Peyer's patch (tissue), 4 donors: ENCODE data around the gene CCDC78. TPM values are rescaled to one million over a fixed set of nuclear protein-coding genes. Genes with fewer than 3 reads are reported as not detected.

Experiments
- DNase-seq, 3 donors: peaks; one replicate each; pipeline ENCODE4 v3.0.0-alpha.2; 2017 to 2019
- H3K27ac ChIP-seq, 4 donors: fragments of 200-600 bp; sonication (generic); one replicate each; pipeline ENCODE4 v1.5.1; 2016 to 2019
- H3K27me3 ChIP-seq, 2 donors: fragments of 200-600 bp; sonication (generic); one replicate each; pipeline ENCODE4 v1.5.1; 2019
- H3K36me3 ChIP-seq, 3 donors: fragments of 200-600 bp; sonication (generic); one replicate each; pipeline ENCODE4 v1.5.1; 2016 to 2019
- H3K4me1 ChIP-seq, 4 donors: fragments of 200-600 bp; sonication (generic); one replicate each; pipeline ENCODE4 v1.5.1; 2016 to 2019
- H3K4me3 ChIP-seq, 4 donors: fragments of 200-600 bp; sonication (generic); 1 replicate in 3 of 4; 2 replicates in 1 of 4; pipeline ENCODE4 v1.5.1; 2016 to 2019; ENCODE audit warnings: mild to moderate bottlenecking in 1 of 4
- H3K9me3 ChIP-seq, 4 donors: fragments of 200-600 bp; sonication (generic); one replicate each; pipeline ENCODE4 v1.5.1; 2016 to 2019; ENCODE audit warnings: mild to moderate bottlenecking in 1 of 4
- POLR2A ChIP-seq, 2 donors: fragments of 450-650 bp; IDR thresholded peaks; one replicate each; pipeline ENCODE4 v1.5.1; 2017; ENCODE audit warnings: antibody characterized with exemption in 2 of 2, mild to moderate bottlenecking in 2 of 2, moderate library complexity in 2 of 2
- total RNA-seq, 4 donors: library from RNA; depleted of rRNA; stranded (reverse); fragments of >200 nt; gene quantifications; one replicate each; pipeline ENCODE4 v1.1.0, GENCODE V29; 2016
- TF ChIP-seq, protein P1 (sequence below), 6 experiments: fragments of 450-650 bp in 4 of 6; fragments of 200-600 bp in 2 of 6; sonication (generic) in 1 of 6; IDR thresholded peaks; one replicate each; pipeline ENCODE4 v1.5.1; 2017 to 2019; ENCODE audit warnings: antibody characterized with exemption in 6 of 6, mild to moderate bottlenecking in 3 of 6, moderate library complexity in 1 of 6

Gene CCDC78
- total RNA-seq, 4 donors from 2014 or later, result 2.1 to 13.2 (median 6.3) TPM

DNA sequence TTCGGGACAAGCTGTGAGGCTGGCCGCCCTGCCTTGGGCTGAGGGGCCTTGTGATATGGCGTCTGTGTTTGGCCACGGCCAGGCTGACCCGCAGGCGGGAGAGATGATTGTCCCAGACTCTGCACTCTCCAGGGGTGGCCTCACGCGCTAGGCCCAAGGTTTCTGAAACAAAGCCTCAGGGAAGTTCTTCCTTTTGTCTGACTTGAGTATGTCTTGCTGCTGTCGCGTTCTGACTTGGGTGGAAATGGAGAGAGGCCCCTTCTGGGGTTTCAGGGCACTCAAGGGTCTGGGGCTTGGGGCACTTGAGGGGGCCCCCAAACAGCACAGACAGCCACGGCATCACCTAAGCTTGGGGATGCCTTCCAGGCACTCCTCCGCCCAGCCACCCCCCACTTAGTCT is 15.2 kb downstream of the CCDC78 start:
- Histone ChIP-seq H3K9me3 (no peaks in the 10 kb centered on the region), H3K4me1 (peaks cover 2 to 20% (median 11%) of the 10 kb centered on the region in 4 donors), H3K27ac (no peak overlapping the region), H3K36me3 (no peaks in the 10 kb centered on the region), H3K27me3 (peaks cover 0 to 25% of the 10 kb centered on the region in 2 donors), H3K4me3 (no peak overlapping the region)
- no peak for DNase-seq
- TF ChIP-seq, protein P1, sequence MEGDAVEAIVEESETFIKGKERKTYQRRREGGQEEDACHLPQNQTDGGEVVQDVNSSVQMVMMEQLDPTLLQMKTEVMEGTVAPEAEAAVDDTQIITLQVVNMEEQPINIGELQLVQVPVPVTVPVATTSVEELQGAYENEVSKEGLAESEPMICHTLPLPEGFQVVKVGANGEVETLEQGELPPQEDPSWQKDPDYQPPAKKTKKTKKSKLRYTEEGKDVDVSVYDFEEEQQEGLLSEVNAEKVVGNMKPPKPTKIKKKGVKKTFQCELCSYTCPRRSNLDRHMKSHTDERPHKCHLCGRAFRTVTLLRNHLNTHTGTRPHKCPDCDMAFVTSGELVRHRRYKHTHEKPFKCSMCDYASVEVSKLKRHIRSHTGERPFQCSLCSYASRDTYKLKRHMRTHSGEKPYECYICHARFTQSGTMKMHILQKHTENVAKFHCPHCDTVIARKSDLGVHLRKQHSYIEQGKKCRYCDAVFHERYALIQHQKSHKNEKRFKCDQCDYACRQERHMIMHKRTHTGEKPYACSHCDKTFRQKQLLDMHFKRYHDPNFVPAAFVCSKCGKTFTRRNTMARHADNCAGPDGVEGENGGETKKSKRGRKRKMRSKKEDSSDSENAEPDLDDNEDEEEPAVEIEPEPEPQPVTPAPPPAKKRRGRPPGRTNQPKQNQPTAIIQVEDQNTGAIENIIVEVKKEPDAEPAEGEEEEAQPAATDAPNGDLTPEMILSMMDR (IDR thresholded peaks at IDR 0.05), result no peak
- no peak for TF ChIP-seq POLR2A (IDR thresholded peaks at IDR 0.05)

DNA sequence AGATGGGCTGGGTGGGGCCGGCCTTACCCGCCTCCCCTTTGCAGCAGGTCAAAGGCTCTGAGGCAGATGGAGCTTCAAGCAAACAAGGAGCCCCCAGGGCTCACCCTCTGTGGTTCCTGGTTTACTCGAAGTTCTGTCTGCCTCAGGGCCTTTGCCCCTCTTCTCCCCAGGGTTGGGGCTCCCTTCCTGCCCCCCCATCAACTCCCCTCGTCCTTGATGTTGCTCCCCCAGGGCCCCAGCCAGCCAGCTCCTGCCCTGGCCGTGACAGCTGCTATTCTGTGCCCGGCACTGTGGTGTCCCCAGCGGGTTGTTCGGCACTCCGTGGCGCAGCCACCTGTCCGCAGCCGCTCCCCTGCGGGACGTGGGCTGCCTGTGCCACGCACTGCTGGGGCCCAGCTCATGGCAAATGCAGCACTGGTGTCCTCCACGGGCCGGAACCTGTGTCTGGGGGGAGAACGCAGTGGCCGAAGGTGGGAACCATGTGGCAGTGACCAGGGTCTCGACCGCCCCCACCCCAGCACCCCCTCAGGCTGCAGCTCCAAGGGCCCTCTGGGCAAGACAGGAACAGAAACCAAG is 15.7 kb downstream of the CCDC78 start:
- peaks cover 0 to 27% of the 10 kb centered on the region in 2 donors for H3K27me3 ChIP-seq
- DNase-seq, result no peak

DNA sequence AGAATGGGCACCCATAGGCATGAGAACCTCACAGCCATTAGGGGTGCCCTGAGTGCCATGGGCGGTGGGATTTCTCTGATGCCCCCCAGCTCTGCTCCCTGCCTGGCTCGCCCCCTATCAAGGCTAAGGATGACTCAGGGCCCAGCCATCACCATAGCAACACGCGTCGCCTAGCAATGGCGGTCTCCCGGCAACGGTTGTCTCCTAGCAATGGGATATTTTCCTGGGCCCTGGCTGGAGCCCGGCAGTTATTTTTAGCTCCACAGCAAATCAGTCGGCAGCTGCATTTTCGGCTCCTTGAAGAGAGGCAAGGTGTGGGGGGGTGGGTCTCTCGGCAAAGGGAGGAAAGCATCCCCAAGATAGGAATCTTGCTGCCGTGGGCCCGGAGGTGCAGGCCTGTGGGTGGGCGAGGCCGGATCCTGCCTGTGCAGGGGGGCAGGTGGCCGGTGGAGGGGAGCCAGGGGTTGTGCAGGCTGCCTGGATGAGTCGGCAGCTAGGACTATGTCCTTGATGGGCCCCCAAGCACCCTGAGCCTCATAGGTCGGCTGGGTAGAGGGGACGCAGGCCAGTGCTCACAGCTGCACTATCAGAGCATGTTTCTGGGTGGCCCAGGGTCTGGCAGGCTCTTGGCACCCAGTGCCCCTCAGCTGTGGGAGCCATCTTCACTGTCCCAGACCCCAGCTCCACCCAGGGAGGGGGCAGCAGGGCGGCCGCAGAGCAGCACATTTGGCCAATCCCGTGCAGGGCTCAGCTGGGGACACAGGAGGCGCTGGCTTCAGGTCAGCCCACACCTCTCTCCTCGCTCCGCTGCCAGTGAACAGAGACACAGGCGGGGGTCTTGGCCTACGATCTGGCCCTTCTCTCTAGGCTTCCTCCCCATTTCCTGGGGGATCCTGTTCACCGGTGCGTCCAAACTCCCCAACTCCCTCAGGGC is 16.4 kb downstream of the CCDC78 start:
- no peak for DNase-seq
- Histone ChIP-seq H3K9me3 (no peaks in the 10 kb centered on the region), H3K27me3 (peaks cover 0 to 34% of the 10 kb centered on the region in 2 donors), H3K4me3 (no peak overlapping the region), H3K27ac (no peak overlapping the region), H3K4me1 (peaks cover 0 to 19% (median 7%) of the 10 kb centered on the region in 4 donors), H3K36me3 (no peaks in the 10 kb centered on the region)
- no peak for TF ChIP-seq POLR2A (IDR thresholded peaks at IDR 0.05)
- TF ChIP-seq, protein P1 (IDR thresholded peaks at IDR 0.05), result no peak

More for the DNA sequence above, 15.7 kb downstream of the CCDC78 start:
- Histone ChIP-seq H3K4me1 (peaks cover 0 to 18% (median 6%) of the 10 kb centered on the region in 4 donors), H3K9me3 (no peaks in the 10 kb centered on the region), H3K27ac (no peak overlapping the region), H3K36me3 (no peaks in the 10 kb centered on the region), H3K4me3 (no peak overlapping the region)
- no peak for TF ChIP-seq POLR2A (IDR thresholded peaks at IDR 0.05)
- TF ChIP-seq, protein P1 (IDR thresholded peaks at IDR 0.05), result no peak

DNA sequence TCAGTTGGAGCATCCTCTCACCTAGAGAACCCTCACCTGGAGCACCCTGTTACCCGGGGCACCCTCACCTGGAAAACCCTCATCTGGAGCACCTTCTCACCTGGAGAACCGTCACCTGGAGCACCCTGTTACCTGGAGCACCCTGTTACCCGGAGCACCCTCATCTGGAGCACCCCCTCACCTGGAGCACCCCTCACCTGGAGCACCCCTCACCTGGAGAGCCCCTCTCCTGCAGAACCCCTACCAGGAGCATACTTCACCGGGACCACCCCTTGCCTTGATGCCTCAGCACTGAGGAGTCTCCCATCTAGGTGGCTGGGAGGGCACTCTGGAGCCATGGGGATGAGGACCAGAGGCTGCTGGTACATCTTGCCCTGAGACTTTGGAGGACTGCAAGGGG is 17.3 kb downstream of the CCDC78 start:
- H3K4me1 ChIP-seq, result peaks cover 0 to 15% (median 3%) of the 10 kb centered on the region in 4 donors
- H3K27me3 ChIP-seq, result peaks cover 0 to 39% of the 10 kb centered on the region in 2 donors
- H3K27ac ChIP-seq, result no peak overlapping the region
- TF ChIP-seq, protein P1 (IDR thresholded peaks at IDR 0.05), result no peak
- TF ChIP-seq POLR2A (IDR thresholded peaks at IDR 0.05), result no peak
- H3K36me3 ChIP-seq, result no peaks in the 10 kb centered on the region
- H3K9me3 ChIP-seq, result no peaks in the 10 kb centered on the region
- H3K4me3 ChIP-seq, result no peak overlapping the region
- no peak for DNase-seq

DNA sequence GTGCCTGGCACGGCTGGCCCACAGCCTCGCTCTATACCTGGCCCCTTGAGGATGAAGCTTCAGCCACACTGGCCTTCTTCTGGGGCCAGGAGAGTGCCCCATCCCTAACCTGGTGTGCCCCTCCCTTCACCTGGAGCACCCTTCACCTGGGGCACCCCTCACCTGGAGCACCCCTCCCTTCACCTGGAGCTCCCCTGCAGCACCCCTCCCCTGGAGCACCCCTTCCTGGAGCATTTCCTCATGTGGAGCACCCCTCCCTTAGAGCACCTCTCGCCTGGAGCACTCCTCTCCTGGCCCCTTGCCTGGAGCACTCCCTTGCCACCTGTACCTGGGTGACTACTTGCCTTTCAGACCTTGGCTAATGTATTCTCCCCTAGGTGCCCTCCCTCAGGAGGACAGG is 18.2 kb downstream of the CCDC78 start:
- Histone ChIP-seq H3K9me3 (no peaks in the 10 kb centered on the region), H3K36me3 (no peaks in the 10 kb centered on the region), H3K27ac (no peak overlapping the region), H3K4me3 (no peak overlapping the region), H3K4me1 (peaks cover 0 to 15% (median 3%) of the 10 kb centered on the region in 4 donors), H3K27me3 (peaks cover 0 to 44% of the 10 kb centered on the region in 2 donors)
- DNase-seq, result no peak
- no peak for TF ChIP-seq POLR2A (IDR thresholded peaks at IDR 0.05)
- TF ChIP-seq, protein P1 (IDR thresholded peaks at IDR 0.05), result no peak
